Measurements from ENCODE around the gene OSGIN1. TPM values are rescaled to one million over a fixed set of nuclear protein-coding genes. Genes with fewer than 3 reads are reported as not detected.

OSGIN1 gene
- total RNA-seq, 1 donor from 2014 or later, result 0.51 TPM

GRCh38 chr16:83957296-83957855, 4.3 kb downstream of the OSGIN1 start:
- intact Hi-C loops (cut with micrococcal nuclease), result no loop called here

GRCh38 chr16:83958137-83958845, 5.3 kb downstream of the OSGIN1 start:
- intact Hi-C loops (cut with micrococcal nuclease), result no loop called here

GRCh38 chr16:83958846-83959565, 6.0 kb downstream of the OSGIN1 start:
- intact Hi-C loops (cut with micrococcal nuclease), result no loop called here

- intact Hi-C loops (cut with micrococcal nuclease), result no loop called here
These were observed 6.8 kb downstream of the OSGIN1 start for GRCh38 chr16:83959656-83960434.

GRCh38 chr16:83960521-83961249, 7.6 kb downstream of the OSGIN1 start:
- intact Hi-C loops (cut with micrococcal nuclease), result no loop called here

- intact Hi-C loops (cut with micrococcal nuclease), result no loop called here
These were observed 8.6 kb downstream of the OSGIN1 start for GRCh38 chr16:83961591-83961990.

- intact Hi-C loops (cut with micrococcal nuclease), result no loop called here
These were observed 10.5 kb downstream of the OSGIN1 start for GRCh38 chr16:83963277-83964119.

GRCh38 chr16:83964684-83965443, 11.8 kb downstream of the OSGIN1 start:
- intact Hi-C loops (cut with micrococcal nuclease), result no loop called here

GRCh38 chr16:83965444-83966152, 12.6 kb downstream of the OSGIN1 start:
- intact Hi-C loops (cut with micrococcal nuclease), result no loop called here

GRCh38 chr16:83966153-83966696, 13.2 kb downstream of the OSGIN1 start:
- intact Hi-C loops (cut with micrococcal nuclease), result no loop called here

GRCh38 chr16:83967091-83967490, 14.1 kb downstream of the OSGIN1 start:
- intact Hi-C loops (cut with micrococcal nuclease), result no loop called here

- intact Hi-C loops (cut with micrococcal nuclease), result no loop called here
These were observed 14.8 kb downstream of the OSGIN1 start, which contains the start of gene NECAB2 for GRCh38 chr16:83967838-83968305. Gene NECAB2 (plus strand): TSS chr16:83968244. CDS start chr16:83968649, 405 bp downstream.

- intact Hi-C loops (cut with micrococcal nuclease), result no loop called here
These were observed 15.3 kb downstream of the OSGIN1 start for GRCh38 chr16:83968306-83968851.

- intact Hi-C loops (cut with micrococcal nuclease), result no loop called here
These were observed 16.0 kb downstream of the OSGIN1 start for GRCh38 chr16:83968891-83969649.

- intact Hi-C loops (cut with micrococcal nuclease), result no loop called here
These were observed 16.9 kb downstream of the OSGIN1 start for GRCh38 chr16:83969771-83970429.

- intact Hi-C loops (cut with micrococcal nuclease), result no loop called here
These were observed 17.4 kb downstream of the OSGIN1 start for GRCh38 chr16:83970430-83970815.
